ENCODE measurements around the gene TNFSF15.

Gene TNFSF15

GRCh38 chr9:114805670-114806525, at the start of gene TNFSF15:
TSS of gene TNFSF15 (minus strand) at chr9:114806039. CDS start at chr9:114806012, 27 bp downstream.
- no peak for DNase-seq (ENCODE audit: low read depth)

GRCh38 chr9:114855488-114855887, 49.6 kb upstream of the TNFSF15 start:
- DNase-seq (ENCODE audit: low read depth), result no peak

- no peak for DNase-seq (ENCODE audit: low read depth)
Observed at GRCh38 chr9:114854736-114855355, 49.0 kb upstream of the TNFSF15 start.

- no peak for DNase-seq (ENCODE audit: low read depth)
Observed at GRCh38 chr9:114853071-114853855, 47.4 kb upstream of the TNFSF15 start.

GRCh38 chr9:114852050-114852594, 46.3 kb upstream of the TNFSF15 start:
- DNase-seq (ENCODE audit: low read depth), result no peak

GRCh38 chr9:114851306-114851705, 45.5 kb upstream of the TNFSF15 start:
- DNase-seq (ENCODE audit: low read depth), result no peak

- no peak for DNase-seq (ENCODE audit: low read depth)
Observed at GRCh38 chr9:114850871-114851270, 45.0 kb upstream of the TNFSF15 start.

GRCh38 chr9:114849450-114849849, 43.6 kb upstream of the TNFSF15 start:
- no peak for DNase-seq (ENCODE audit: low read depth)

GRCh38 chr9:114847492-114848417, 41.9 kb upstream of the TNFSF15 start:
- no peak for DNase-seq (ENCODE audit: low read depth)

GRCh38 chr9:114845373-114845772, 39.5 kb upstream of the TNFSF15 start:
- no peak for DNase-seq (ENCODE audit: low read depth)

- no peak for DNase-seq (ENCODE audit: low read depth)
Observed at GRCh38 chr9:114844766-114845165, 38.9 kb upstream of the TNFSF15 start.

GRCh38 chr9:114837923-114838322, 32.1 kb upstream of the TNFSF15 start:
- no peak for DNase-seq (ENCODE audit: low read depth)

- no peak for DNase-seq (ENCODE audit: low read depth)
Observed at GRCh38 chr9:114836769-114837168, 30.9 kb upstream of the TNFSF15 start.

- no peak for DNase-seq (ENCODE audit: low read depth)
Observed at GRCh38 chr9:114834386-114834785, 28.5 kb upstream of the TNFSF15 start.

- no peak for DNase-seq (ENCODE audit: low read depth)
Observed at GRCh38 chr9:114830546-114830945, 24.7 kb upstream of the TNFSF15 start.

GRCh38 chr9:114829574-114830440, 24.0 kb upstream of the TNFSF15 start:
- no peak for DNase-seq (ENCODE audit: low read depth)

- DNase-seq (ENCODE audit: low read depth), result no peak
Observed at GRCh38 chr9:114828303-114828650, 22.4 kb upstream of the TNFSF15 start.

GRCh38 chr9:114827641-114828302, 21.9 kb upstream of the TNFSF15 start:
- DNase-seq (ENCODE audit: low read depth), result no peak

- DNase-seq (ENCODE audit: low read depth), result no peak
Observed at GRCh38 chr9:114826431-114826830, 20.6 kb upstream of the TNFSF15 start.
